ENCODE data around the gene PXMP4.
A peak's percentile ranks its signal among the peaks of the same experiment; 100 is the strongest.

PXMP4 gene

GRCh38 chr20:33732166-33732970, 12.3 kb upstream of the PXMP4 start:
- DNase-seq = peak; percentile 34 to 97 (median 90)

- DNase-seq = peak in 54 of 58 donors; percentile 57 to 97 (median 90)
Measured at GRCh38 chr20:33731693-33732165, 11.6 kb upstream of the PXMP4 start, which contains the start of gene ZNF341. TSS of gene ZNF341 (plus strand) at chr20:33731996. CDS start at chr20:33732022, 26 bp downstream.

GRCh38 chr20:33730946-33731692, 11.0 kb upstream of the PXMP4 start:
- peak in 1 of 58 donors; percentile 32 for DNase-seq

GRCh38 chr20:33729101-33729500, 9.0 kb upstream of the PXMP4 start:
- DNase-seq = no peak

GRCh38 chr20:33728463-33728862, 8.4 kb upstream of the PXMP4 start:
- no peak for DNase-seq

GRCh38 chr20:33727806-33728205, 7.7 kb upstream of the PXMP4 start:
- no peak for DNase-seq

GRCh38 chr20:33727115-33727479, 7.0 kb upstream of the PXMP4 start:
- DNase-seq = no peak

GRCh38 chr20:33725607-33726264, 5.6 kb upstream of the PXMP4 start:
- no peak for DNase-seq

GRCh38 chr20:33724439-33725094, 4.5 kb upstream of the PXMP4 start:
- DNase-seq = no peak

- no peak for DNase-seq
Measured at GRCh38 chr20:33721391-33722140, 1.5 kb upstream of the PXMP4 start.

GRCh38 chr20:33719277-33719988, 677 bp downstream of the PXMP4 start:
- DNase-seq = peak in 1 of 58 donors; percentile 35

GRCh38 chr20:33716498-33716897, 3.6 kb downstream of the PXMP4 start:
- no peak for DNase-seq

GRCh38 chr20:33713865-33714367, 6.2 kb downstream of the PXMP4 start:
- DNase-seq = no peak

- no peak for DNase-seq
Measured at GRCh38 chr20:33711446-33711738, 8.7 kb downstream of the PXMP4 start.

- no peak for DNase-seq
Measured at GRCh38 chr20:33710681-33711445, 9.2 kb downstream of the PXMP4 start.

GRCh38 chr20:33709905-33710541, 10.1 kb downstream of the PXMP4 start:
- DNase-seq = no peak

GRCh38 chr20:33709398-33709797, 10.7 kb downstream of the PXMP4 start:
- DNase-seq = no peak

- no peak for DNase-seq
Measured at GRCh38 chr20:33707668-33708067, 12.4 kb downstream of the PXMP4 start.
